Measurements from ENCODE around the gene GLRB.
"Not testable (repeated sequence)": the region's sequence is repeated elsewhere in the genome, so short reads cannot be mapped to it uniquely, and the experiment has no call there.

The GLRB gene

GRCh38 chr4:157128395-157128794 lies 52.4 kb downstream of the GLRB start:
- DNase-seq (ENCODE audit: low read depth in 2 of 2) = no peak

DNA sequence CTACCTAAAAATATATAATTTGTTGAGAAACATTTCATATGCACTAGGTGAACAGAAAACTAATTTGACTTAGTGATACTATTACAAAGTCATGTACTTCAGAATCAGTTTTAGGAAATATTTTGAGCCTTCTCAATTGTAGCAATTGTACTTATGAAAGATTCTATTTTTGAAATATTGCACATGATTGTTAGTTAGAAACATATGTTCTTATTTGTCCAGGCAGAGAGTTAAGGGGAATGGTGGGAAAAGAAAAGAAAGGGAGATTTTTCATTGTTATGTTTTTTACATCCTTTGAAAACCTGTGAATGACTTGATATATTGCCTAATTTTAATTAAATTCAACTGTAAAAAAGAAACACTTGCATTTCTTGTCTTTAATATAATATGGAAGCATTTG lies 66.0 kb downstream of the GLRB start:
- DNase-seq (ENCODE audit: low read depth in 2 of 2) = no peak

DNA sequence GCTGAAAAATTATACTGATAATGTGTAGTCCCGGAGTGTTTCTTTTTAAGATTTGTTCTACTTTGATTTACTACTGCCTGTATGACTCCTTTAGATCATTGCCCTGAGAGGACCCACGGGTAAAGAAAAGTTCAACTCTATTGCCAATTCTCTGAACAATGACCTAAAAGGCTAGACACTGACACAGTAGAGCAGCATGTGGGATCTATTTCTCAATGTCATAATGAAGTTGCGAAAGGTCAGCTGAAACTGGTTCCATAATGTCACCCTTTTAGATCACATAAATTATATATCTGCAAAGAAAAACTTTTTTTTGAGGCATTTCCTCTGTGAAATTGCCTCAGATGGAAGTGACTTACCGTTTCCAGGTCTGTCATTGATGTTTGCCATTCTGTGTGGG lies 67.4 kb downstream of the GLRB start:
- DNase-seq (ENCODE audit: low read depth in 2 of 2) = no peak

DNA sequence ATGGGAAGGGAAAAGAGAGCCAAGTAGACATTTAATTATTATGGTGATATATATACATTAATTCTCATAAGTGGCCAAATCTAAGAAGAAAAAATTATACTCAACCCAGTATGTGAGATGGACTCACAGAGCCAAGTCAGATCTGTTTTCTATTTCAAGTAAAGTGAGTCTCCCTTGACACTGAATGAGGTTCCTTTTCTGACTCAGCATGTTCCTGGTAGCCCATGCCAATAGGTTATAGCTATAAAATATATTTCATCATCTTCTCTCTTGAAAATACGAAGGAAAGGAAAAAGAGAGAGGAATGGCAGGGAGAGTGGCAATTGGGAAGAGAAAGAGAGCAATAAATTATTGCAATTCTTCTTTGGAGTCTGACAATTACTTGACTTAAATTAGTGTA lies 75.8 kb downstream of the GLRB start:
- DNase-seq (ENCODE audit: low read depth in 2 of 2) = no peak

DNA sequence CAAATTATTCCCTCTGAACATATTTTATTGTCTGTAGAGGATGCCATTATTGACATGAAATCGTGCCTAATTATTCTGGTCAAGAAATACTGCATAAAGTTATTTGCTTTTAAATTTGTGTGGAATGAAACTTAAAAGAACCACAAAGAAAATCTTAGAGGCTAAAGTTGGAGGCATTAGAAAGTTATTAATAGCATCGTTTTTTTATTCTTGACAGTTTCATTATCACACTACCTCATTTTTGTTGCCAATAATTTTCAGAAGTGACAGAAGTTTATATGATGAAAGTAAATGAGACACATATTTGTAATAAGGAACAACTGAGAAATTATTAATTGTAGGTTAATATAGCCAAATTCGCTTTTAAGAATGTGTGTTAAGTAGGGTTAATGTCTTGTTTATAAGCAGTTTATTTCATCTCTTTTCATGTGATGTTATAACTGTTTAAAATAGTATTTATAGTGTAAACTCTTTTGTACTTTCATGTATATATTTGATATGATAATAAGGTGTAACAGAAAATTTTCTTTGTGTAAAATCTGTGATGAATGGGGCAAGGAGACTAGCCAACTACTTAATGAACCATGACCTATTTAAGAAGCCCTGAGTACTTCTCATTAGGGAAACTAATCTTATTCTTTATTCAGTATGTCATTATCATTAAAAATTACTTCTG lies 90.1 kb downstream of the GLRB start:
- no peak for DNase-seq (ENCODE audit: low read depth in 2 of 2)

DNA sequence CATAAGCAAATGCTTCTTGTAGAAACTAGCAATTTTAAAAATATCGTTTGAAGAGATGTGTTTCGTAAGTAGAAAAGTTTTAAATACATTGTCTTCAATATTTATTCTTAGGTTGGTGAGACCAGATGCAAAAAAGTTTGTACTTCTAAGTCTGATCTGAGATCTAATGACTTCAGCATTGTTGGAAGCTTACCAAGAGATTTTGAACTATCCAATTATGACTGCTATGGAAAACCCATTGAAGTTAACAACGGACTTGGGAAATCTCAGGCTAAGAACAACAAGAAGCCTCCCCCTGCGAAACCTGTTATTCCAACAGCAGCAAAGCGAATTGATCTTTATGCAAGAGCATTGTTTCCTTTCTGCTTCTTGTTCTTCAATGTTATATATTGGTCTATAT lies 94.4 kb downstream of the GLRB start:
- DNase-seq (ENCODE audit: low read depth in 2 of 2) = no peak

GRCh38 chr4:157172011-157172410 lies 96.1 kb downstream of the GLRB start:
- no peak for DNase-seq (ENCODE audit: low read depth in 2 of 2)

- DNase-seq (ENCODE audit: low read depth in 2 of 2) = not testable (repeated sequence)
Observed at GRCh38 chr4:157180268-157180667, 104.3 kb downstream of the GLRB start.

GRCh38 chr4:157184300-157184699 lies 108.3 kb downstream of the GLRB start:
- no peak for DNase-seq (ENCODE audit: low read depth in 2 of 2)

DNA sequence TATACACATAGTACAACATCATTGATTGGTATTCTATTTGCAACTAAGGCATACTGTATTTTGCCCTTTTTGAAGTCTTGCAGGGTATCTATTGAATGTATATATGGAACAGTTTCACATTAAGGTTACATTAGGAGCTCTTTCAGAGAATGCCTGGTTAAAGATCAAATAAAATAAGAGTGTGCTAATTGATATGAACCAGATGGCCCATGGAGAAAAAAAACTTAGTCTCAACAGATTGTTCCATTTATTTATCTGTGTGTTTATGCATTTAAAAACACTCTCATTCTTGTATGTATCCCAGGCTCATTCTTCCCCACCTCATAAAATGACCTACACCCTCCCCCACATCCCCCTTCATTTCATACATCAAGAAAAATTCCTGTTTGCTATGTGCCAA lies 109.4 kb downstream of the GLRB start:
- DNase-seq (ENCODE audit: low read depth in 2 of 2) = no peak

DNA sequence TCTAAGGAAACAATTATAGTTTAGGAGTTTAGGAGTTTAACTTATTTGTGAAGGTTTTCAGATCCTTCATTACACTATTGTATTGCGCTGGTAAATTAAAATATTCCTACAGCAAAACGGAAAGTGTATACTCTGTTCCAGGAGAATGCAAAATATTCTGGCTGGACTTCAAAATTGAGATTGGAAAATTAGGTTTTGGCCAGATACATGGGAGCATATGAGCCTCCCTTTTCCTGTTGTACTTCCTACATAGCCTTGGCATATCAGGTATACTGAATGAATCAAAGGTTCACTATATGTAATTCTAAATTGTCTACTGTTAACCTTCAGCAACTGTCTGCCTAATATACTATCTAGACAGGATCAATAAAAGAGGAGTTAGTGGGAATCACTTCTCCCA lies 119.4 kb downstream of the GLRB start:
- DNase-seq (ENCODE audit: low read depth in 2 of 2) = no peak

- no peak for DNase-seq (ENCODE audit: low read depth in 2 of 2)
Observed at GRCh38 chr4:157196046-157196445, 120.1 kb downstream of the GLRB start.

DNA sequence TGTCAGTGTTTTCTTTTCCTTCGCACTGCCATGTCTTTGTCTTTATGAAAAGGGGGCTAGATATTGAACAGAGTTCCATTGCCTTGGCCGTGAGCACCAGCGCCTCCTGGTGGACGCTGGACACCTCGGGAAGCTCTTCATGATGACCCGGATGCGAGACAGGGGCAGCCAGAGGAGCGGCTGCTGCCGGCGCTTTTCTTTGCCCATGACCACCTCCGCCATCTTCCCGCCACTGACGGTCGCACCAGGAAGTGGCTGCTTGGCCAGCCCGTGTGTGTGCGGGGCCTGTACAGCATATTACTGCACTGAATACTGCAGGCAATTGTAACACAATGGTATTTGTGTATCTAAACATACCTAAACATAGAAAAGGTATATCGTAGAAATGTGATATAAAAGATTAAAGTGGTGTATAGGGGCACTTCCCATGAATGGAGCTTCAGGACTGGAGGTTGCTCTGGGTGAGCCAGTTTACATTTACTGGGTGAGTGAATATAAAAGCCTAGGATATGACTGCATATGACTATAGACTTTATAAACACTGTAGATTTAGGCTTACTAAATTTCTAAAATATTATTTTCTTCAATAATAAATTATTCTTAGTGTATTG lies 128.8 kb downstream of the GLRB start:
- no peak for DNase-seq (ENCODE audit: low read depth in 2 of 2)

GRCh38 chr4:157217708-157218107 lies 141.8 kb downstream of the GLRB start:
- no peak for DNase-seq (ENCODE audit: low read depth in 2 of 2)

DNA sequence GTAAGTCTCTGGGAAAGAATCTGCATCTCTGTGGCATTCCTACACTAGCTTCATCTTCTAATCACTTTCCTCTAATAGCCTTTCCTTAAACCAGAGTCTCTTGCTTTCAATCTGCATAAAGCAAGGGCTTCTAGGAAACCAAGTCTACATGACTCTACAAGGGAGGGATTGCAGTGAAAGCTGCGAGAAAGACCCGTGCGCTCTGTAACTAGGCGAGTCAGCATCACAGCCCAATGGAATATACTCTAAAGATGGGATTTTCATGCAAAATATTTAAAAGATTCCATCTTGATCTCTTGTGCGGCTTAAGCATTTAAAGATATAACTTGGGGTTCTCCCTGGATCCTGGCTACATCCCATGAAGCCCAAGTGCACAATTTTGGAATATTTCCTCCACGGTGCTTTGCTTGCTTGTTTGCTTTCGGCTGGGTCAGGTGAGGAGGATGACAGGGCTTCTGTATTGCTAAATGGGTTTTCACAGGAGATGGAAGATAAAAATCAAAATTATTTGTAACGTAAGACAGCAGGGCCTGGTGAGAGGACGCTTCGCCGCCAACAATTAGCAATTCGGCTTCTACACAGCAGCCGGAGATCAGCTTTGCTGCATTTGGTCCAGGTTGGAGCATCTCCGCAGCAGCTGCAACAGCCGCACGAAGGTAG lies 143.9 kb downstream of the GLRB start:
- DNase-seq (ENCODE audit: low read depth in 2 of 2) = no peak

GRCh38 chr4:157220371-157220881 lies 144.5 kb downstream of the GLRB start, which contains the start of gene GRIA2:
Gene GRIA2 (plus strand): TSS chr4:157220728. CDS start chr4:157221043, 315 bp downstream.
- no peak for DNase-seq (ENCODE audit: low read depth in 2 of 2)

DNA sequence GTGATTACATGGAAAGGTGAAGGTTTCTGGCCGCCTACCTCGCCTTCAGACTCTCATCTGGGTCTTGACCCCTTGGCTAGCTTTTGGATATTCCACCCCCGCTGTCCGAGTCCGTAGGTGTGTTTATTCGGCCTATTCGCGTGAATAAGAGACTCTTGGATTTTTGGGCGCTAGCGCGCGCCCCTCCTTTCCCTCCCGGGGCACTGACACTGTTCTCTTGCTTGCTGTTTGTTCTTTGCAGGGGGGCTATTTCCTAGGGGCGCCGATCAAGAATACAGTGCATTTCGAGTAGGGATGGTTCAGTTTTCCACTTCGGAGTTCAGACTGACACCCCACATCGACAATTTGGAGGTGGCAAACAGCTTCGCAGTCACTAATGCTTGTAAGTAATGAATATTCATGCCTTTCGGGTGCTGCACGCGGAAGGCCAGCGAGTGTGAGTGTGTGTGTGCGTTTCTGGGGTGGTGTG lies 145.5 kb downstream of the GLRB start:
- no peak for DNase-seq (ENCODE audit: low read depth in 2 of 2)
